HG03280 (cell line): ENCODE results near the gene MIEF2.
A peak's percentile ranks its signal among the peaks of the same experiment; 100 is the strongest.
"Not testable (repeated sequence)": the region's sequence is repeated elsewhere in the genome, so short reads cannot be mapped to it uniquely, and the experiment has no call there.

Source experiments
- ATAC-seq: cut with Tn5 transposase; IDR thresholded peaks from one replicate; pipeline ENCODE4 v1.9.1; 2021; ENCODE audit warnings: mild to moderate bottlenecking, moderate library complexity; ENCODE audit not compliant: unreplicated experiment

Gene MIEF2

DNA sequence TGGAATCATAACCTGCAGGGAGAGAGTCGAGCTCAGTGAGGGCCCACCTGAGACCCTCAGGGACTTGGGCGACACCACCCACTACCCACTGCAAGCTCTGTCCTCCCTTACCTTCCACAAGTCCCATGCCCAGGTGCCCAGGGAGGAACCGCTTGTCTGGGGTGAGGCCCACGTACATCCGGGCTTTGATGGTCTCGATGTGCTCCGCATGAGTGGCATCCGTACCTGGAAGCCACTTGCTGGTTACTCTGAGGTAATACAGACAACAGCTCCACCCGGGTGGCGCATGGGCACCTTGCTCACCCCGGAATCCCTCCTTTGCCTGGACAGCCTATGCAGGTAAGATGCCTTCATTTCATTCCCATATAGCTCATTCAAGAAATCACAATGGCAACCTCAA is 24.8 kb downstream of the MIEF2 start:
- no peak for ATAC-seq

GRCh38 chr17:18291718-18292540 is 31.5 kb downstream of the MIEF2 start:
- no peak for ATAC-seq

- ATAC-seq: not testable (repeated sequence)
Measured at GRCh38 chr17:18298061-18298460, 37.6 kb downstream of the MIEF2 start.

GRCh38 chr17:18300725-18301480 is 40.4 kb downstream of the MIEF2 start:
- ATAC-seq: no peak

- not testable (repeated sequence) for ATAC-seq
Measured at GRCh38 chr17:18303206-18303605, 42.7 kb downstream of the MIEF2 start.

DNA sequence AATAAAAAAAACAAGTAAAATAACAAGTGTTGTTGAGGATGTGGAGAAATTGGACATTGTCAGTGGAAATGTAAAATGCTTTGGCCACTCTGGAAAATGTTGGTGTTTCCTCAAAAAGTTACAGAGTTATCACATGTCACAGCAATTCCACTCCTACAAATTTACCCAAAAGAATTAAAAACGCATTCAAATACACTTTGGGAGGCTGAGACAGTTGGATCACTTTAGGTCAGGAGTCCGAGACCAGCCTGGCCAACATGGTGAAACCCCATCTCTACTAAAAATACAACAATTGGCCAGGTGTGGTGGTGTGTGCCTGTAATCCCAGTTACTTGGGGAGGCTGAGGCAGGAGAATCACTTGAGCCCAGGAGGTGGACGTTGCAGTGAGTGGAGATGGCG is 48.7 kb downstream of the MIEF2 start:
- ATAC-seq: no peak

- peak; percentile 15 for ATAC-seq
Measured at GRCh38 chr17:18314059-18314730, 53.7 kb downstream of the MIEF2 start.

- ATAC-seq: peak; percentile 87
Measured at GRCh38 chr17:18314731-18315561, 54.5 kb downstream of the MIEF2 start, which contains the start of the genes SMCR8 and TOP3A. TSS of gene SMCR8 (plus strand) at chr17:18315293. CDS start at chr17:18315790, 497 bp downstream. TSS of gene TOP3A (minus strand) at chr17:18314994. CDS start at chr17:18314778, 216 bp downstream.

- peak; percentile 4 for ATAC-seq
Measured at GRCh38 chr17:18315562-18315922, 55.1 kb downstream of the MIEF2 start.

- no peak for ATAC-seq
Measured at GRCh38 chr17:18315961-18316360, 55.5 kb downstream of the MIEF2 start.
